Lung (tissue), 12 donors: ENCODE results near the gene STARD10. TPM values are rescaled to one million over a fixed set of nuclear protein-coding genes. Genes with fewer than 3 reads are reported as not detected.

Experiments
- ATAC-seq: fragments of 200-7000 bp; cut with Tn5 transposase; one replicate; pipeline ENCODE4 v1.9.1; 2020; ENCODE audit warnings: moderate number of reproducible peaks; ENCODE audit not compliant: insufficient read depth, low FRiP score
- DNase-seq, 3 donors: peaks; one replicate each; pipeline ENCODE4 v3.0.0-alpha.2; 2013 to 2017
- H3K27ac ChIP-seq, 2 donors: one replicate each; pipeline ENCODE4 v1.5.1; 2013; ENCODE audit warnings: mild to moderate bottlenecking in 2 of 2, moderate library complexity in 2 of 2, control low read depth in 1 of 2, inconsistent platforms in 1 of 2, low read depth in 1 of 2, low read length in 1 of 2
- H3K27me3 ChIP-seq, 3 donors: one replicate each; pipeline ENCODE4 v1.5.1; 2013; ENCODE audit warnings: low read length in 2 of 3; ENCODE audit not compliant: control insufficient read depth in 3 of 3, insufficient read depth in 3 of 3
- H3K36me3 ChIP-seq, 4 donors: one replicate each; pipeline ENCODE4 v1.5.1; 2013; ENCODE audit warnings: low read length in 4 of 4, mild to moderate bottlenecking in 1 of 4, moderate library complexity in 1 of 4; ENCODE audit not compliant: control insufficient read depth in 4 of 4, insufficient read depth in 4 of 4
- H3K4me1 ChIP-seq, 5 donors: one replicate each; pipeline ENCODE4 v1.5.1; 2013; ENCODE audit warnings: low read length in 5 of 5, mild to moderate bottlenecking in 2 of 5, moderate library complexity in 1 of 5; ENCODE audit not compliant: control insufficient read depth in 5 of 5, insufficient read depth in 5 of 5
- H3K4me3 ChIP-seq: one replicate; pipeline ENCODE4 v1.5.1; 2013; ENCODE audit warnings: mild to moderate bottlenecking, control low read depth, moderate library complexity
- H3K9ac ChIP-seq, 2 donors: one replicate each; pipeline ENCODE4 v1.5.1; 2013; ENCODE audit warnings: low read length in 2 of 2, control low read depth in 1 of 2; ENCODE audit not compliant: insufficient read depth in 1 of 2
- H3K9me3 ChIP-seq, 4 donors: one replicate each; pipeline ENCODE4 v1.5.1; 2013; ENCODE audit warnings: low read length in 3 of 4, mild to moderate bottlenecking in 1 of 4, moderate library complexity in 1 of 4; ENCODE audit not compliant: control insufficient read depth in 4 of 4, insufficient read depth in 3 of 4
- CTCF ChIP-seq: IDR thresholded peaks from 2 replicates; pipeline ENCODE4 v1.5.1; 2012; ENCODE audit warnings: mild to moderate bottlenecking; ENCODE audit errors: control extremely low read depth, extremely low read depth
- WGBS, 2 donors: extraction: QIAGEN DNeasy Blood & Tissue Kit; methylation state at CpG; one replicate each; pipeline ENCODE4 v1.1.7; 2013; 5-methylcytosine and 5-hydroxymethylcytosine counted together
- polyA plus RNA-seq, 2 donors: library from polyadenylated mRNA; stranded (reverse); fragments of 200-250 nt; gene quantifications; one replicate each; pipeline ENCODE4 v1.2.1, GENCODE V29; 2013
- total RNA-seq, 2 donors: library from RNA; depleted of rRNA in 1 of 2; stranded (reverse); fragments of >200 nt in 1 of 2; gene quantifications; one replicate each; pipeline ENCODE4 v1.2.1, GENCODE V29; 2014 to 2021
- donor health status: control.
- donor health status: control.
- donor health status: Bipolar disorder and iron deficiency.
- donor health status: healthy.
- donor health status: DM: yes; HTN: yes; CAD: no.

Gene STARD10
- total and polyA plus RNA-seq, 4 donors, result 66.5 to 198 (median 102) TPM

GRCh38 chr11:72774499-72774898 lies 19.3 kb downstream of the STARD10 start:
- H3K27me3 ChIP-seq, result no peaks in the 10 kb centered on the region
- TF ChIP-seq CTCF, result no peak
- H3K4me1 ChIP-seq, result peaks cover 0 to 23% (median 17%) of the 10 kb centered on the region in 5 donors
- no peak for DNase-seq
- no peak overlapping the region for H3K4me3 ChIP-seq
- H3K9me3 ChIP-seq, result peaks cover 0 to 1% (median 0%) of the 10 kb centered on the region in 4 donors
- no peak overlapping the region for H3K27ac ChIP-seq
- no peak for ATAC-seq
- no peak overlapping the region for H3K9ac ChIP-seq
- WGBS, 2 donors, result 84 to 88% methylated on average over 6 of the region's 6 CpGs
- H3K36me3 ChIP-seq, result peaks cover 0 to 4% (median 0%) of the 10 kb centered on the region in 4 donors

GRCh38 chr11:72773696-72774095 lies 20.2 kb downstream of the STARD10 start:
- peaks cover 0 to 3% (median 0%) of the 10 kb centered on the region in 4 donors for H3K36me3 ChIP-seq
- H3K9me3 ChIP-seq, result peaks cover 0 to 1% (median 0%) of the 10 kb centered on the region in 4 donors
- H3K4me3 ChIP-seq, result no peak overlapping the region
- no peak for TF ChIP-seq CTCF
- peaks cover 0 to 23% (median 17%) of the 10 kb centered on the region in 5 donors for H3K4me1 ChIP-seq
- H3K9ac ChIP-seq, result peak overlapping the region in 1 of 2 donors; percentile 11
- H3K27ac ChIP-seq, result peak overlapping the region in 1 of 2 donors; percentile 49
- no peaks in the 10 kb centered on the region for H3K27me3 ChIP-seq
- DNase-seq (no peak), ATAC-seq (no peak)
- 78 to 85% methylated on average over 6 of the region's 6 CpGs for WGBS, 2 donors

- no peak for TF ChIP-seq CTCF
- H3K9ac ChIP-seq, result peak overlapping the region in 1 of 2 donors; percentile 11
- H3K9me3 ChIP-seq, result peaks cover 0 to 1% (median 0%) of the 10 kb centered on the region in 4 donors
- H3K4me3 ChIP-seq, result no peak overlapping the region
- no peaks in the 10 kb centered on the region for H3K36me3 ChIP-seq
- ATAC-seq, result peak; percentile 46
- peak; percentile 60 to 83 (median 63) for DNase-seq
- WGBS, 2 donors, result 63 to 66% methylated on average over 5 of the region's 5 CpGs
- peak overlapping the region in 1 of 2 donors; percentile 49 for H3K27ac ChIP-seq
- H3K4me1 ChIP-seq, result peaks cover 0 to 21% (median 17%) of the 10 kb centered on the region in 5 donors
- H3K27me3 ChIP-seq, result no peaks in the 10 kb centered on the region
These were observed 20.6 kb downstream of the STARD10 start for GRCh38 chr11:72773291-72773690.

- DNase-seq, result no peak
- Histone ChIP-seq H3K4me3 (no peak overlapping the region), H3K4me1 (peaks cover 0 to 13% (median 10%) of the 10 kb centered on the region in 5 donors), H3K9me3 (peaks cover 0 to 1% (median 0%) of the 10 kb centered on the region in 4 donors), H3K27ac (peak overlapping the region in 1 of 2 donors; percentile 18), H3K27me3 (no peaks in the 10 kb centered on the region), H3K36me3 (no peaks in the 10 kb centered on the region), H3K9ac (no peak overlapping the region)
- TF ChIP-seq CTCF, result no peak
- ATAC-seq, result no peak
- 92 to 97% methylated on average over 12 of the region's 12 CpGs for WGBS, 2 donors
These were observed 21.8 kb downstream of the STARD10 start for GRCh38 chr11:72772059-72772458.
